NCI-H345 treated with DMSO at 0.1 percent for 48 hours (cell line): ENCODE data around the gene MAPK10.
"Not testable (repeated sequence)": the region's sequence is repeated elsewhere in the genome, so short reads cannot be mapped to it uniquely, and the experiment has no call there.

ENCODE experiments used
- DNase-seq: peaks from one replicate; lab custom pipeline; 2025; ENCODE audit not compliant: unreplicated experiment; lab: John Stamatoyannopoulos, UW

MAPK10 gene

DNA sequence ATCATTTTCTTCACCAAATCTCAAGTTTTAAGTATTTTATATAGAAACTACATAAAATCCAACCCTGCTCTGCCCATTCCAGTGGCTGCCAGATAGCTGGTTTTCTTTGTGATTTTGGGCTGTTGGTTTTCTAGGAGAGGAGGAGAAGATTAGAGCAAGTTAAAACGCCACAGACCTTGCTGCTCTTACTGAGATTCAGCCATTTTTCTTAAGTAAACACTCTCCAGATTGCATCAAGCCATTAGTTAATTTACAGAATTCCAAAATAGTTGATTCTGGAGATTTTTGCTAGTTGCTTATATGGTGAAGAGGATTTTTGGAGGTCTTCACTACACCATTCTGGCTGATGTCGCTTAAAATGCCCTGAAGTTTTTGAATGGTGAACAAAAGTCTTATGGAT, 366.2 kb downstream of the MAPK10 start:
- no peak for DNase-seq

DNA sequence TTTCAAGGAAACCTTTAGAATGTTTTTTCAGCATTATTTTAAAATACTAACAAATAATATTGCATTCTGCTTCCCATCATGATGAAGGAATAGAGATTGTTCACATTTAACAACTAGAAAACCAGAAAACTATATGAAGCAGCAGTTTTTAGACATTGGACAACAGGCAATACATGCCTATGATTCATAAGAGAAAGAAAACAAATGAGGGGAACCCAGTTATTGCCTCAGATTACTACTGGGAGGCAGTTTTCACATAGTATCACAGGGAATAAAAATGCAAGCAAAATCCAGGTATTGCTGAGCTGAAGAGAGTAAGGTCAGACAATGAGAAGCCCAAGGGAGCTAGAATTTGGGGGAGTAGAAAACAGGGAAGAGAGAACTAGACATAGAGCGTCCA, 373.6 kb downstream of the MAPK10 start:
- no peak for DNase-seq

DNA sequence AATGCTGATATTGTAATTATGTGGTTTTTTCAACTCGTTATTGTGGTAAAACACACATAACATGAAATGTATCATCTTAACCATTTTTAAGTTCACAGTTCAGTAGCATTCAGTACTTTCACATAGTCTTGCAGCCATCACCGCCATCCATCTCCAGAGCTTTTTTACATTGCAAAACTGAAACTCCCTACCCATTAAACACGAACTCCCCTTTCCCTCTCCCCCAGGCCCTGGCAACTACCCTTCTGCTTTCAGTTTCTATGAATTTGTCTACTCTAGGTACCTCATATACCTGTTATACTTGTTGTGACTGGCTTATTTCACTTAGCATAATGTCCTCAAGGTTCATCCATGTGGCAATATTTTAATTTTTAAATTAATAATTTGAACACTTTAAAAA, 380.6 kb downstream of the MAPK10 start:
- DNase-seq, result no peak

DNA sequence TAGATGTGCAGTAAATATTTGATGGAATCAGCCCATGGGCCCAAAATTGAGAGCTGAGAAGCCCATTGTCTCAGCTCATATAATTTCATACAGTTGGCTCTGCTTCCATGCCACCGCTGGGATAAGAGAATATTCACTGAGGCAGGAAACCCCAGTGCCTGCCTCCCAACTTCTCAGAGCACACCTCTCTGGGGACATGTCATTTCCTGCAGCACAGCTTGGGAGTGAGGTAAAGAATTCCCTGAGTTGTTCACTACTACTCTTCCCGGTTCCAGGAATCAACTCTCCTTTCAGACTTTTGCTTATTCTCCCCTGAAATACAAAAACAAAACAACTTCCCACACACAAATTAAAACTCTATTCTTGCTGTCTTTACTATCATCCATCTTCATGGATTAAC, 389.3 kb downstream of the MAPK10 start:
- no peak for DNase-seq

DNA sequence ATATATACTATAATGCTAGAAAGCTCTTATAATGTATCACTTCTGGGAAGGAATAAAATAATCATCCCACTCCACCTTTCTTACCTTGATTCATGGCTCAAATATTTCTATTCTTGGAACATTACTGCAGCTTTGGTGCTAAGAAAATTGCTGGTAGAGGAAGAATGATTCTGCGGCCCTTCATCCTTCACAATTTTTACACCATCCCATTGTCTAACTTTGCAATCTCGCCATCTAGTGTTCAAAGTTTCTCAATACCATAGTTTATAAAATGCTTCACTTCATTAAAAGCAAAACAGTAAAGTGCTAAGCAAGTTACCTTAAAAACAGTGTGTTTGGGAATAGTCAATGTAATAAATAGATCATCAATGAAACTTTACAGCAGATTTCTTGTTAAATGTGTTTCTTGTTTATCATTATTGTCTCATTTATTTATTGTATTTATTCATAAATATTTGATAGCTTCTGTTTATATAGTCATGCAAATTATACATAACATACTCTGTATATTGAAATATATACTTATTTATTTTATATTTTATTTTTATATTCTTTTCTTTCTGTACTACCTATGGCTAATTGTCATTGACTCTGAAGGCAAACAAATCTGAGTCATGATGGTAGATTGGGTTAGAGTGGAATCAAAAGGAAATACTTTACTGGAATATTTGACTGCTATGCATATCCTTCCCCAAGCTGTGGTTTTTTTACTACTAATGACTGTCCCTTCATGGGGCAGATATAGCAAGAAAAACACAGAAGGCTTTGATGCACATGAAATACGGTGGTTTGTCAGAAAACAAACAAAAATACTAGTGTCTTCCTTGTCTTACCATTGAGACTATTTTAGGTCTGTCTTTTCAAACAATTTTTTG, 390.7 kb downstream of the MAPK10 start:
- DNase-seq, result peak; percentile 14

DNA sequence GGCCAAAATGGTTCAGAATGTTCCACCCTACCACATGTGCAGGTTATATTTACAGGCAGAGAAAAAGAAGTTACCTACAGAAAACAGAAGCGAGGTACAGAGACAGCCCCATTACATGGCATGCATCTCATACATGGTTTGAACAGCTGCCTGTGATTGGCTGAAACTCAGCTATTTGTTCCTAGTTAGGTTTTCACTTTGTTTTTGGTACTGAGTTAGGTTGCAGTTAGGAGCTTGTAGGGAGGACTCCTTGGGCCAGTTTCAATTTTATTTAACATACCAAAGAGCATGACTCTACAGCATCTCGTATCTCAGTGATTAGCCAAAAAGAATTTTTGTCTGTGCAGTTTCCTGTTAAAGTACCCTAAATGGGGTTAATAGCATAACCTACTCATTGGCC, 392.0 kb downstream of the MAPK10 start:
- no peak for DNase-seq

DNA sequence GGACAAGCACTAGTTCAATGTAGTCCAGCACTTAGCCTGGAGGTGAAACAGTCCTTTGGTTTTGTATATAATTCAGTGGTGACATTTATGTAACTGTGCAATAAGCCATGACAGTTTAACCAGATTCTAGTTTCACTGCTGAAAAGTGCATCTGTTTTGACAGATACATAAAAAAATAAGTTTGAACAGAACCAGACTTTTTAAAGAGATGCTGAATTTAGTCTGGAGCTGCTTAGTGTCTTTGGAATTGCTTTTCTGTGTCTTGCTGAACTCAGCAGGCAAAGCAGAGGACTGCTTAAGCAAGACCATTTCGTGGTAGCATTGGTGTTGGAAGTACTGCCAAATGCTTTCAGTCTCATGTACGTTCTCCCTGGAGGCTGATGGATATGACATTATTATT, 393.5 kb downstream of the MAPK10 start:
- no peak for DNase-seq

DNA sequence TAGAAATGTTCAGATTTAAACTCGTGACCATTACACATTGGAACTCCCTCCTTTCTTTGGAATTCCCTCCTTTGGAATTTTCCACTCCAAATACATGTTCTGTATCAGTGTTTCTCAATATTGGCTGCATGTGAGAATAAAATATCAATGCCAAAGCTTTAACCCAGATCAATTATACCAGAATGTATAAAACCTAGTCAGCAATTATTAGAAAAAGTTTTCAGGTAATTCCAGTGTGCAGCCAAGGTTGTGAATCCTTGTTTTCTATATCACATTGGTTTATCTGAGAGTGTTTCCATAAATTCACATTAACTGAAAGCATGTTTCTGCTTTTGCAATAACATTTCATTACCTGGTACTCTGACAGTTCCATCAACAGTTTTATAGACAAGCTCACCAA, 394.3 kb downstream of the MAPK10 start:
- DNase-seq, result no peak

DNA sequence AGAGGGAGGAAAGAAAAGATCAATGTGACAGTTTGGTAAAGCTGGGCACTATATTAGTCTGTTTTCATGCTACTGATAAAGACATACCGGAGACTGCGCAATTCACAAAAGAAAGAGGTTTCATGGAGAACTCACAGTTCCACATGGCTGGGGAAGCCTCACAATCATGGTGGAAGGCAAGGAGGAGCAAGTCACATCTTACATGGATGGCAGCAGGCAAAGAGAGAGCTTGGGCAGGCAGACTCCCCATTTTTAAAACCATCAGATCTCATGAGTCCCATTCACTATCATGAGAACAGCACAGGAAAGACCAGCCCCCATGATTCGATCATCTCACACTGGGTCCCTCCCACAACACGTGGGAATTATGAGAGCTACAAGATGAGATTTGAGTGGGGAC, 394.8 kb downstream of the MAPK10 start:
- not testable (repeated sequence) for DNase-seq

DNA sequence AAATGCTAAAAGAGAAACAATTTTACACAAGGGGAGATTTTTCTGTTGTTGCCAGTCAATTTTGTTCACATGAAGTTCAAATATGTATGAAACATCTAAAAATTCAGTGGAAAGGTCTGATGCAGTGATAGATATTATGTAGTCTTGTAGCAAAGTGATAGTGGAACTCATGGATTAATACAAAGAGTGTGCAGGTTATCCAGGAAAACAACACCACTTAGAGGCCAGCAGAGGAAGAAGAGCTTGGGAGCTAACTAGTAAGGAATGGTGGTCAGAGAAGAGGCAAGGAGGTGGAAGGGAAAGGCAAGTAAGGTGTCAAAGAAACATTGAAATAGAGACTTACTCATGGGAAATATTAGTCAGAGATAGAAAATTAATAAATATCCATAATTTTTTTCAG, 395.6 kb downstream of the MAPK10 start:
- DNase-seq, result no peak

DNA sequence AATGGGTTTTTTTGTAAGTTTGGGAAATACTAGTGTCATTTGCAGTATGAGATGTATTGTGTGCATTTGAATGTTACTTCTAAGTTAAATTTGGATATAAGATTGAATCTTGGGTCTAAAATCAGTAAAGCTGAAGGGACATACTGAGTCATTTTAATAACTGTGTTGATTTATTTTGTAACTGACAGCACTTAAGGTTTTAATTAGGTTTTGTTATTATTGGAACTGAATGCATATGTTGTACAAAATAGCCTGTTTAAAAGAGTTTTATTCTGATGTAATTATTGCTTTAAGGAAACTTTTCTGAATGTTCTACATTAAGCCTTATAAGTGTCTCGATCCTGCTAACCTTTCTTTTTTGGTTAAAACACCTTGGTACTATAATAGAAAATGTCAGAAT, 396.6 kb downstream of the MAPK10 start:
- no peak for DNase-seq

DNA sequence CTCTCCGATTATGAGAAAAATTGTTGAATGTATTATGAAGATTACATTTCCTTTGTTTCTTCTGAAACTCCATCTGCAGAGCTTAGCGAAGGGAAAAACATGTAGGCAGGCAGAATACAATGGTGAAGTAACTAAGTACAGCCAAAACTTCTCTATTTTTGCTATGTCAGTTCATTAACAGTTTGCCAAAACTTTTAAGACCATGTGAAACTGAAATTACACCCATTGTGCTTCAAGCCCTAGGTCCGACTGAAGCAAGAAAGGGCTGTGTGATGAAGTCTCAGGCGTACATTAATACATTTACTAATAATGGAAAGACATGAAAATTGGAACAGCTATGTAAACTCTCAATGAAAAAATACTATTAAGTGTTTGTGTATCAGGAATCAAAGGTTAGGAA, 398.0 kb downstream of the MAPK10 start:
- DNase-seq, result no peak

DNA sequence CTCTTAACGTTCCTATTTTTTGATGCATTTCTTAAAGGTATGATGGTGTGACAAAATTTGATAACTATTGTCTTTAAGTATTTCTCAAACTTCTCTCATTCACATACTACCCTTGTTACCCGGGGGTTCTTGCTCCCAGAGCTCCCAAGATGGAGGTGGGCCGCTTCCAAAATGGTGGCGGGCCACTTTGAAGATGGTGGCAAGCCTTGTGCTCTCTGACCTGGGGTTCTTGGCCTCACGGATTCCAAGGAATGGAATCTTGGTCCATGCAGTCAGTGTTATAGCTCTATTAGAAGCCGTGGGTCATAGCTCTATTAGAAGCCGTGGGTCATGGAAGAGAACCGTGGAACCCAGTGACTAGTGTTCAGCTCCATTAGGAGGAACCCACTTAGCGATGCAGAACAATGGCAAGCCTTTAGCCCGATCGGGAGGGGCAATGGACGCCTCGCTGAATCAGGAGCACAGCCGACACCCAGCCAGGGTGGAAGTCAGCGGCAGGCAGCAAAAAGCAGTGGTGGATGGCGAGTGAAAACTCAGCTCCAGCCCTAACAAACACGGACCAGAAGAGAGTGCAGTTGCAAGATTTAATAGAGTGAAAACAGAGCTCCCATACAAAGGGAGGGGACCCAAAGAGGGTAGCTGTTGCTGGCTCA, 403.4 kb downstream of the MAPK10 start:
- no peak for DNase-seq

DNA sequence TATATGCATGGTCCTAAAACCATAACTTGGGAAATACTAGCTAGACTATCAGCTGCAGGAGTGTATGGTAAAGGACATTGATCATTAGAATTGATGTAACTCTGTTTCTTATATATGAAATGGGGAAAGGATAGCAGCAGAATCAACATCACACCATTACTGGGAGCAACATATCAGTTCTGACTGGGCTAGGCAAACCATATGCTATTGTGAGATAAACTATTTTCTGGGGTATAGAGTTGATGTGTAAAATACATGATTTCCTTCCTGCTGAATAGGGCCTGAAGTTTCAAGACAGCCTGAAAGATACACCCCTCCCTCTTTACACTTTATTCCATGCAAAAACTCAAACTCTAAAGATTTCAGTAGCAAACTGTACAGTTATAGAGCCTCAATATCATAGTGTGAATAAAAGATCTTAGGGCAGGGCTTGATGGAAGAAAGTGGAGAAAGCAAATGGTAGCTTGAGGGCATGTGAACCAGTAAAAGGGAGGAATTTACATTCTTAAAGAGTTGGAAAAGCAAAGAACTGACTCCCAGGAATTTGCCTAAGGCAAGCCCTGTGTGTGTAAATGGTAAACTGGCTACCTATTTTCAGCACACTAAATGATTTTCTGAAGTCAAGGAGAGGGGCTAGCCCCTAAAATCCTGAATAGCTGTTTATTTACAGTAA, 404.1 kb downstream of the MAPK10 start:
- no peak for DNase-seq

DNA sequence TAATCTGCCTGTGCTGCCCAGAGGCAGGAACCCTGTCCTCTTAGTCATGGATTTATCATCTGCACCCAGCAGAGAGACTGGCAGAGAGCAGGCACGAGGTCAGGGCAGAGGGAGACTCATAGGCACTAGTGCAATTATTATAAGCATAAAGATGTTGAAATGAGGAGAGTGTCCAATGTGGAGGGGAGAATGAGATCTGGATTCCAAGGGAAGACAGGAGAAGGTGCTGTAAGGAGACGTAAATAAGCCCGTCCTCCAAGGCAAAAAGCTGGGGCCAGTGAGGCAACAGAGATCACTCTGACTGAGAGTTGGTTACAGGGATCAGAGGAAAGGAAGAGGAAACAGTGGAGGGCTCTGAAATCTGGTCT, 406.2 kb downstream of the MAPK10 start:
- no peak for DNase-seq

DNA sequence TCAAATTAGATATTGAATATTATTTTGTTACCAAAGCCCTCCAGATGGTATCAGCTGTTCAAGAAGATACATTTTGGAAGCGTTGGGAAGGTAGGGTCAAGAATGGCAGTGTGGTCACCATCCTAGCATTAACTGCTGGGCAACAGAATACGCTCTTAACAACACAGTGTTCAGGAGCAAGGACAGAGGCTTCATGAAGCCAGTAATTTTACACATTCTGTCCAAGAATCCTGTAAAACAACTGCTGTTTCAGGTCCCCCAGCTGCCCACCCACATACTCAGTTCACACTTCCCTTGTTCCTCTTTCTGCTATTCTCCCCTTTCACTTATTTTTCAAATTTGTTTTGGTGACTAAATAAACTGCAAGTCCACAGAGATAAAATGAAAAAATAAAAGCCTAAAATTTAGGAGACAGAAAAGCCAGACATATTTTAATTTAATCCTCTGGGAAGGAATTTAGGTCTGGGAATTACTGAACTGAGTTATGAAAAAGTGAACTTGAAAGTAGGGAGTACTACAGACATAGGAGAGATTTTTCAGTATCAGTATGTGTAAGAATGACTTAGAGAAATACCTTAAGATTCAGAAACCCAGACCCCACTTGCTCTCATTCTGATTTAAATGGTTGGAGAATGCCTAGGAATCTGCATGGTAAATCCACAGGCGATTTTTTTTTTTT, 406.7 kb downstream of the MAPK10 start:
- no peak for DNase-seq

DNA sequence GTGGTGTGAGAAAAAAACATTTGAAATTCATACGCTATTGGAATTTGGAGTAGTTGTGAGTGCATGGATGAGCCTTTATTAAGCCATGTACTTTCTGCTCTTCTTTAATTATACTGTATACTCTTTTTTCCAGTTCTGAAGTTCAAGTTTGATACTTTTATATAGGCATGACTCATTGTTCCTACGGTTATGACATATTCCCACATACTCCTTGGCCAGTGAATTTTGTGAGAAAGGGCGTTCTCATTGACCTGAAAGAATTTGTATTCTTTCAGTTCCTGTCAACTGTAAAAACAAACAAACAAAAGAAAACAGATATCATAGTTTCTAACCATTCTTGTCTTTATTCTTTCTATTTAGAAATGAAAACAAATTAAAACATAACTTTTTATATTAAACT, 407.3 kb downstream of the MAPK10 start:
- no peak for DNase-seq

DNA sequence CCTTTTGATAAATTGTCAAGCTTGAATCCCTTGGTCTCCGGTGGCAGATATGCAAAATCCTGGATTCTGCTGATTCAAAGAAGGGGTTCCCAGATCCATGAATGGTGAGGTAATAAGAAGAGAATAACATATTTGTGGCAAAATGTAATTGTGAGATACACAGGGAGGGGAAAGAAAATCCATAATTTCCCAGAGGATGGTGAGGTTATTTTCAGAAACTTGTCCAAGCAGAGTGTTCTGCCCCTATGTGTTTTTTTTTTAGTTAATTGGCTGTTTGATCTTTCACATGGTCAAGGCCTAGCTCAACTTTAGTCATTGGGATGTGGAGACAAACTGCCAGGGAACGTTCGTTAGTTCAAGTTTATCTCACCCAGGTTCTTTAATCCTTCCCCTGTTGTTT, 408.8 kb downstream of the MAPK10 start:
- no peak for DNase-seq

DNA sequence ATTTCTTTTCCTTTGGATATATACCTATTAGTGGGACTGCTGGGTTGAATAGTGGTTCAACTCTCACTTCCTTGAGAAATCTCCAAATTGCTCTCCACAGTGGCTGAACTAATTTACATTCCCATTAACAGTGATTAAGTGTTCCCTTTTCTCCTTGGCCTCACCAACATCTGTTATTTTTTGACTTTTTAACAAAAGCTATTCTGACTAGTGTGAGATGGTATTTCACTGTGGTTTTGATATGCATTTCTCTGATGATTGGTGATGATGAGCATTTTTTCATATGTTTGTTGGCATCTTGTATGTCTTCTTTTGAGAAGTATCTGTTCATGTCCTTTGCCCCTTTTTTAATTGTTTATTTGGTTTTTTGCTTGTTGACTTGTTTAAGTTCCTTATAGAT, 413.0 kb downstream of the MAPK10 start:
- no peak for DNase-seq

DNA sequence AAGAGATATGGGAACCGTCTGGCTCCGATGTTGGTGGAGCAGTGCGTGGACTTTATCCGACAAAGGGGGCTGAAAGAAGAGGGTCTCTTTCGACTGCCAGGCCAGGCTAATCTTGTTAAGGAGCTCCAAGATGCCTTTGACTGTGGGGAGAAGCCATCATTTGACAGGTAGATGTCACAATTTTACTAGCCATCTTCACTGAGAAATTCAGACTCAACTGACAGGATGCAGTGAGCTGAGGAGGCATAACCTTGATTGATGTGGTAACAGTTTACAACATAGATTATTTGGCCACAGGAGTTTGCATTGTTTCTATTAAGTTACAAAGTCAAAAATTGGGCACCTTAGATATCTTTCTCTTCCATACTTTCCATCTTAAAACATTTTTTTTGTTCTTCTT, 417.7 kb downstream of the MAPK10 start:
- DNase-seq, result no peak

DNA sequence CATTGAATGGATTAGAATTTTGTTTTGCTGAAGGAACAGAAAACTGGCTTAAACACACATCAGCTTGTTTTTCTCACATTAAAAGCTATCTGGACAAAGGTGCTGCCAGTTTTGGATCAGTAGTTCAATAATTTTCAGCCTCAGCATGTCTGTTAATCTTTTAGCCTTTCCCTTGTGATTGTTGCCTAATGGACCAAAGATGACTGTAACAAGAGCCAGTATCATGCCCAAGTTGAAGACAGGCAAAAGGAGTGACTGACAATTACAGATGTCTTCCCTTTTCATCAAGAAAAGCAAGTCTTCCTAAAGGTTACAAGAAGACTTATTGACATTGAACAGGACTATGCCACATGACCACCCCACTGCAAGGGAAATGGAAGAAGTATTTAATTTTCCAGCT, 419.7 kb downstream of the MAPK10 start:
- no peak for DNase-seq
